Endothelial cell of umbilical vein (primary cell): ENCODE results near the gene CCDC179. TPM values are rescaled to one million over a fixed set of nuclear protein-coding genes. Genes with fewer than 3 reads are reported as not detected.
A peak's percentile ranks its signal among the peaks of the same experiment; 100 is the strongest.

Experiments
- BruUV-seq: library from RNA; stranded (reverse); fragments of 400-500 nt; replicated peaks from 2 replicates; lab custom pipeline; 2021; lab: Mats Ljungman, UMichigan
- CTCF ChIA-PET: fragments of 300-600, 350-600 bp; sonication (Branson Sonifier 250); formaldehyde crosslinking; loops from one replicate; lab custom pipeline; 2021; ENCODE audit warnings: antibody characterized with exemption, inconsistent platforms; lab: Charles Lee
- POLR2A ChIA-PET: fragments of 300-600, 350-600 bp; sonication (Branson Sonifier 250); formaldehyde crosslinking; loops from one replicate; lab custom pipeline; 2021; ENCODE audit warnings: antibody characterized with exemption, inconsistent platforms; lab: Charles Lee
- DNase-seq: peaks from one replicate; pipeline ENCODE4 v3.0.0-alpha.2; 2011; ENCODE audit warnings: low read depth, low spot score
- FAIRE-seq: peaks from 2 replicates; lab custom pipeline; 2011; peaks lifted over from hg19 to GRCh38; lab: Jason Lieb, UNC
- H2AFZ ChIP-seq: 2 replicates; pipeline ENCODE4 v1.6.0; 2012; ENCODE audit warnings: low read depth, low read length, control low read depth, inconsistent platforms
- H3K27ac ChIP-seq: 2 replicates; pipeline ENCODE4 v1.5.1; 2011; ENCODE audit warnings: low read depth, mild to moderate bottlenecking, control low read depth, low read length, moderate library complexity; ENCODE audit not compliant: insufficient read depth
- H3K27me3 ChIP-seq, 2 experiments: 2 replicates each; pipeline versions ENCODE4 v1.6.0 to v1.6.1; 2011; ENCODE audit warnings: low read length in 2 of 2, mixed read lengths in 1 of 2; ENCODE audit not compliant: control insufficient read depth in 2 of 2, insufficient read depth in 2 of 2
- H3K36me3 ChIP-seq, 2 experiments: 2 replicates in 1 of 2; 3 replicates in 1 of 2; pipeline ENCODE4 v1.5.1; 2011; ENCODE audit warnings: low read length in 2 of 2, mild to moderate bottlenecking in 1 of 2, moderate library complexity in 1 of 2; ENCODE audit not compliant: control insufficient read depth in 2 of 2, insufficient read depth in 2 of 2; ENCODE audit errors: extremely low read depth in 1 of 2
- H3K4me1 ChIP-seq: 3 replicates; pipeline ENCODE4 v1.5.1; 2011; ENCODE audit warnings: mild to moderate bottlenecking, low read length; ENCODE audit not compliant: control insufficient read depth, insufficient read depth; ENCODE audit errors: extremely low read depth
- H3K4me2 ChIP-seq: 2 replicates; pipeline ENCODE4 v1.6.1; 2011; ENCODE audit warnings: low read length, control low read depth, mixed read lengths; ENCODE audit not compliant: insufficient read depth
- H3K4me3 ChIP-seq, 3 experiments: fragments of 200-600 bp in 1 of 3; sonication (generic), shearing (Covaris generic) in 1 of 3; replicated peaks in 1 of 3; 2 replicates each; pipeline ENCODE4 v1.5.1; 2011 to 2016; ENCODE audit warnings: control low read depth in 3 of 3, low read length in 3 of 3, mild to moderate bottlenecking in 2 of 3, inconsistent platforms in 1 of 3, low read depth in 1 of 3, moderate library complexity in 1 of 3; ENCODE audit not compliant: insufficient read depth in 1 of 3
- H3K79me2 ChIP-seq: 2 replicates; pipeline ENCODE4 v1.6.0; 2012; ENCODE audit warnings: low read length, inconsistent platforms; ENCODE audit not compliant: control insufficient read depth, insufficient read depth
- H3K9ac ChIP-seq: replicated peaks from 2 replicates; pipeline ENCODE3; 2011; ENCODE audit warnings: low read length, control low read depth; ENCODE audit not compliant: insufficient read depth; ENCODE audit errors: extremely low read depth
- H3K9me1 ChIP-seq: replicated peaks from 3 replicates; pipeline ENCODE4 v1.6.0; 2011; ENCODE audit warnings: mild to moderate bottlenecking, low read length; ENCODE audit not compliant: control insufficient read depth, insufficient read depth; ENCODE audit errors: extremely low read depth
- H3K9me3 ChIP-seq: replicated peaks from 2 replicates; pipeline ENCODE4 v1.5.1; 2012; ENCODE audit warnings: low read length, inconsistent platforms; ENCODE audit not compliant: control insufficient read depth, insufficient read depth
- H4K20me1 ChIP-seq: replicated peaks from 2 replicates; pipeline ENCODE3; 2011; ENCODE audit warnings: mild to moderate bottlenecking, low read length; ENCODE audit not compliant: control insufficient read depth, insufficient read depth; ENCODE audit errors: extremely low read depth
- EZH2 ChIP-seq: IDR thresholded peaks from 2 replicates; pipeline ENCODE4 v1.6.1; 2012; ENCODE audit warnings: borderline replicate concordance, low read depth, mild to moderate bottlenecking, moderate library complexity, low read length, inconsistent platforms; ENCODE audit not compliant: severe bottlenecking
- FOS ChIP-seq: IDR thresholded peaks from 2 replicates; pipeline ENCODE4 v1.6.1; 2011; ENCODE audit warnings: mild to moderate bottlenecking, low read length, moderate library complexity, borderline replicate concordance; ENCODE audit not compliant: insufficient read depth
- GATA2 ChIP-seq: IDR thresholded peaks from 2 replicates; pipeline ENCODE4 v1.7.0; 2011; ENCODE audit warnings: low read depth, mild to moderate bottlenecking, moderate library complexity, mixed read lengths, low read length; ENCODE audit not compliant: insufficient read length, insufficient read depth
- JUN ChIP-seq: IDR thresholded peaks from 2 replicates; pipeline ENCODE4 v1.6.1; 2011; ENCODE audit warnings: borderline replicate concordance, low read depth; ENCODE audit not compliant: insufficient read length, insufficient read depth
- POLR2A ChIP-seq: IDR thresholded peaks from 2 replicates; pipeline ENCODE4 v1.6.1; 2012; ENCODE audit warnings: low read depth, mild to moderate bottlenecking, control low read depth, low read length
- POLR2AphosphoS5 ChIP-seq: IDR thresholded peaks from 2 replicates; pipeline ENCODE4 v1.6.1; 2012; ENCODE audit warnings: low read depth, mild to moderate bottlenecking, control low read depth, low read length, moderate library complexity; ENCODE audit not compliant: insufficient read depth
- dilution Hi-C: fragments of 300-500 bp; cut with MboI; formaldehyde crosslinking; loops from one replicate; pipeline ENCODE4 v1.15.0; 2019; ENCODE audit warnings: low sequenced_read_pairs; ENCODE audit not compliant: extremely low pct_ligation_motif_present
- intact Hi-C: fragments of 100-400 bp; cut with micrococcal nuclease; formaldehyde crosslinking; loops from one replicate; pipeline ENCODE4 v1.10.0; 2022
- polyA plus RNA-seq, 4 experiments: library from polyadenylated mRNA; depleted of rRNA in 3 of 4; stranded (reverse) in 3 of 4; unstranded in 1 of 4; fragments of >200 nt; gene quantifications; 2 replicates each; pipeline versions ENCODE4 v1.2.1 to v1.2.3, GENCODE V29; 2011 to 2012; ENCODE audit warnings: missing spikeins in 1 of 4
- total RNA-seq: library from RNA; stranded (reverse); gene quantifications from 2 replicates; pipeline ENCODE4 v1.2.3, GENCODE V29; 2021
- TF ChIP-seq, protein P1 (sequence below), 2 donors: IDR thresholded peaks; 1 replicate in 1 of 2; 2 replicates in 1 of 2; pipeline ENCODE4 v1.5.1; 2011; ENCODE audit warnings: low read length in 2 of 2, mild to moderate bottlenecking in 2 of 2, moderate library complexity in 2 of 2, control low read depth in 1 of 2, inconsistent platforms in 1 of 2, low read depth in 1 of 2; ENCODE audit not compliant: insufficient read depth in 1 of 2; ENCODE audit errors: extremely low read depth in 1 of 2

The CCDC179 gene
- total and polyA plus RNA-seq, 2 donors (not counting 3 experiments of a cell fraction or from before 2014, with no cell fraction given): not detected

- no peaks in the 10 kb centered on the region for H3K27me3 ChIP-seq
- H2AFZ ChIP-seq: no peak overlapping the region
- H3K9ac ChIP-seq: no peak overlapping the region
- POLR2A ChIA-PET: interaction anchor here (0.6 to 1.0 kb wide), 5 partner anchors 10 to 127 kb away, joined by 3 to 6 read pairs (median 5); no protein-coding TSS in a partner anchor
- CTCF ChIA-PET: interaction anchor here (0.6 to 2.7 kb wide), 22 partner anchors 9 to 507 kb away, joined by 3 to 35 read pairs (median 4); partner anchors contain the start of genes CCDC179 and FANCF
- no peaks in the 10 kb centered on the region for H4K20me1 ChIP-seq
- H3K79me2 ChIP-seq: peaks cover 17% of the 10 kb centered on the region
- intact Hi-C loops (loop anchor here (5.0 kb wide), 2 partner anchors 377 to 398 kb away; no protein-coding TSS in a partner anchor), dilution Hi-C loops (no loop called here)
- H3K4me3 ChIP-seq: peak overlapping the region in 1 of 3 experiments; percentile 40
- H3K4me1 ChIP-seq: peaks cover 26% of the 10 kb centered on the region
- BruUV-seq: no TSS peak
- TF ChIP-seq POLR2AphosphoS5 (no peak), GATA2 (peak; percentile 5)
- peak; percentile 90 for FAIRE-seq
- no peaks in the 10 kb centered on the region for H3K9me3 ChIP-seq
- H3K9me1 ChIP-seq: no peaks in the 10 kb centered on the region
- H3K27ac ChIP-seq: peak overlapping the region; percentile 35
- H3K4me2 ChIP-seq: peak overlapping the region; percentile 69
- no peak for DNase-seq
- peaks cover 1 to 2% of the 10 kb centered on the region in 2 experiments for H3K36me3 ChIP-seq
Measured at GRCh38 chr11:22830082-22830414, 30.2 kb downstream of the CCDC179 start.

DNA sequence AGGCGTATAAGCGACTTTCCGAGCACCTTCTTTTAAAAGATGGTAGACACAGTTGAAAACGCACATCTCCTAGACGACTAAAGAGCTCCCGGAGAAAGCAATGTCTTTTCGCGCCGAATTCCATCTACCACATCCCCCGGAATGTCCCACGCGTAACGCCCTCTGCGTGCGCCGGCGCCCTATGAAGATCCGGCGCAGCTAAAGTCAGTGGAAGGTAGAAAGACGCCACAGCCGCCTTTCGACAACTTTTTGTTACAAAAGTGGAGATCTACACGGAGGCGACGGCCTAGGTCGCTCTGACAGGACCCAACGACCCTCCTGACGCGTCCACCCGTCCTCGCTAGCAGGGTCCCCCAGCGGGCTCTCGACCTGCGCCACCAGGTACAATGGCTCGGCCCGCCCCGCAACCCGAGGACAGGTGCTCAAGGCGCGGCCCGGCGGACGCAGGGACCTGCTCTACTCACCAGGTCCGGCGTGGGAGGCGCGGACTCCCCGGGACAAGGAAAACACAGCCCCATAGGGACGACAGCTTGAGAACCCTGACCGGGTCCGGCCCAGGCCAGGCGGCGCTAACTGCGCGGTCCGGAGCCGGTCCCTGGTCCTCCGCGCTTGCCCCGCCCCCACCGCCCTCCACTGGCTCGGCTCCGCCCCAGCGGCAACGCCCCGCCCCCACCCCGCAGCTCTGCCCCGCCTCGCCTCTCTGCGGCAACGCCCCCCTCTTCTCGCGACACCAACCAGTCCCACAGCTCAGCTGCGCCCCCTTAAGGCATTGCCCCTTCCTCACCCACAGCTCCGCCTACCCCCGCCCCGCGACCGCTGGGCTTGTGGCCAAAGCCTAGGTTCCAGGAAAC lies 30.8 kb downstream of the CCDC179 start, which contains the start of gene SVIP:
Gene SVIP, minus strand, starts transcription at position 571 of the 851 bp plus-strand sequence. Its CDS starts 53 bp downstream, at position 518.
- Histone ChIP-seq H3K4me3 (peak within 1 kb of the TSS; percentile 91 to 99 (median 95)), H4K20me1 (no peaks in the 10 kb centered on the region), H3K9me3 (no peaks in the 10 kb centered on the region), H3K27ac (peak within 1 kb of the TSS; percentile 86), H3K79me2 (peaks cover 20% of the 10 kb centered on the region), H3K9ac (peak within 1 kb of the TSS; percentile 87), H3K27me3 (no peaks in the 10 kb centered on the region), H3K4me2 (peak within 1 kb of the TSS; percentile 98), H3K4me1 (peaks cover 26% of the 10 kb centered on the region), H3K36me3 (peaks cover 5 to 7% of the 10 kb centered on the region in 2 experiments), H2AFZ (peak within 1 kb of the TSS; percentile 94), H3K9me1 (no peaks in the 10 kb centered on the region)
- dilution Hi-C loops (no loop called here), intact Hi-C loops (loop anchor here (1.0 to 5.0 kb wide), 8 partner anchors 21 to 497 kb away; partner anchors contain the start of gene FANCF)
- DNase-seq (peak; percentile 99), FAIRE-seq (no peak)
- ChIA-PET CTCF (interaction anchor here (0.6 to 2.7 kb wide), 25 partner anchors 9 to 585 kb away, joined by 3 to 35 read pairs (median 3); partner anchors contain the start of genes CCDC179 and FANCF), POLR2A (interaction anchor here (0.6 to 1.0 kb wide), 7 partner anchors 10 to 126 kb away, joined by 3 to 6 read pairs (median 4); no protein-coding TSS in a partner anchor)
- peak; percentile 22 for TF ChIP-seq FOS
- peak; percentile 94 for TF ChIP-seq POLR2AphosphoS5
- TF ChIP-seq GATA2: peak; percentile 15
- TF ChIP-seq POLR2A: peak; percentile 94
- TF ChIP-seq JUN: no peak
- TF ChIP-seq, protein P1, sequence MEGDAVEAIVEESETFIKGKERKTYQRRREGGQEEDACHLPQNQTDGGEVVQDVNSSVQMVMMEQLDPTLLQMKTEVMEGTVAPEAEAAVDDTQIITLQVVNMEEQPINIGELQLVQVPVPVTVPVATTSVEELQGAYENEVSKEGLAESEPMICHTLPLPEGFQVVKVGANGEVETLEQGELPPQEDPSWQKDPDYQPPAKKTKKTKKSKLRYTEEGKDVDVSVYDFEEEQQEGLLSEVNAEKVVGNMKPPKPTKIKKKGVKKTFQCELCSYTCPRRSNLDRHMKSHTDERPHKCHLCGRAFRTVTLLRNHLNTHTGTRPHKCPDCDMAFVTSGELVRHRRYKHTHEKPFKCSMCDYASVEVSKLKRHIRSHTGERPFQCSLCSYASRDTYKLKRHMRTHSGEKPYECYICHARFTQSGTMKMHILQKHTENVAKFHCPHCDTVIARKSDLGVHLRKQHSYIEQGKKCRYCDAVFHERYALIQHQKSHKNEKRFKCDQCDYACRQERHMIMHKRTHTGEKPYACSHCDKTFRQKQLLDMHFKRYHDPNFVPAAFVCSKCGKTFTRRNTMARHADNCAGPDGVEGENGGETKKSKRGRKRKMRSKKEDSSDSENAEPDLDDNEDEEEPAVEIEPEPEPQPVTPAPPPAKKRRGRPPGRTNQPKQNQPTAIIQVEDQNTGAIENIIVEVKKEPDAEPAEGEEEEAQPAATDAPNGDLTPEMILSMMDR (IDR thresholded peaks at IDR 0.05; ENCODE audit: extremely low read depth in 1 of 2, insufficient read depth in 1 of 2, low read depth in 1 of 2, low read length in 2 of 2): peak; percentile 76 to 88
- TF ChIP-seq EZH2: no peak
- TSS peak; percentile 44 for BruUV-seq
